CD4-positive, alpha-beta T cell treated with Interleukin-17A for 1 hour (primary cell): ENCODE measurements around the gene RECQL5.
"Not testable (repeated sequence)": the region's sequence is repeated elsewhere in the genome, so short reads cannot be mapped to it uniquely, and the experiment has no call there.

Experiments used
- DNase-seq: peaks from one replicate; pipeline ENCODE4 v3.0.0-alpha.2; 2020

Gene RECQL5

GRCh38 chr17:75645889-75646637 lies 20.9 kb downstream of the RECQL5 start:
- DNase-seq: peak; percentile 24

DNA sequence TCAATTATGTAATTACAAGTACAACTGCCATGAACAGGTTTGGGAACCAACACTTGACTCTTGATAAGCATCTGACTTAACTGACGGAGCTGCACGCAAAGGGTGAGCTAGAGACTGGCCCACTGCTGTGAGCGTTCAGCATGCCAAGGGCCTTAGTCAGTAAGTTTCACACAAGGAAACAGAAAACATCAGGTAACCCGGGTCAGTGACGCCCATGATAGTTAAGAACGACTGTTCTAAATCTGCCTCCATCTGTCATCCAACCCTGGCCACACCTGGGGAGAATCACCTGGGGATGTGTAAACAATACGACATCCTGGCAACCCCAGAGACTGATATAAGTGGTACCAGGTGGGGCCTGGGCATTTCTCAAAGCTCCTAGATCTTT lies 21.5 kb downstream of the RECQL5 start:
- DNase-seq: no peak

DNA sequence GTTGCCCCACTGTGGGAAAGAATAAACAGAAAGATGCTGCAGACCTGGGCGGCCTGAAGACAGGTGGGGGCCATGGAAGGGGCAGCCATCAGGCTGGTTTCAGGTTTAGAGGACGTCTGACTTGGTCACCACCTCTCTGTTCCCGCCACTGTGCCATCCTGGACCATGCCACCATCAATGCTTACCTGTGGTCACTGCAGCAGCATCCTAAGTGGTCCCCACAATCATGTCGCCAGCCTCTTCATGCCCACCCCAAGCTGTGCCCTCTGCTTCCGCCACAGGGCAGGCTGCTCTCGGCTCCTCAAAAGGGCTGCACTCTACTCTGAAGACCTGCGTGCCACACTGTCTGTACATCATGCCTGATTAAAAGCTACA lies 23.3 kb downstream of the RECQL5 start:
- DNase-seq: no peak

DNA sequence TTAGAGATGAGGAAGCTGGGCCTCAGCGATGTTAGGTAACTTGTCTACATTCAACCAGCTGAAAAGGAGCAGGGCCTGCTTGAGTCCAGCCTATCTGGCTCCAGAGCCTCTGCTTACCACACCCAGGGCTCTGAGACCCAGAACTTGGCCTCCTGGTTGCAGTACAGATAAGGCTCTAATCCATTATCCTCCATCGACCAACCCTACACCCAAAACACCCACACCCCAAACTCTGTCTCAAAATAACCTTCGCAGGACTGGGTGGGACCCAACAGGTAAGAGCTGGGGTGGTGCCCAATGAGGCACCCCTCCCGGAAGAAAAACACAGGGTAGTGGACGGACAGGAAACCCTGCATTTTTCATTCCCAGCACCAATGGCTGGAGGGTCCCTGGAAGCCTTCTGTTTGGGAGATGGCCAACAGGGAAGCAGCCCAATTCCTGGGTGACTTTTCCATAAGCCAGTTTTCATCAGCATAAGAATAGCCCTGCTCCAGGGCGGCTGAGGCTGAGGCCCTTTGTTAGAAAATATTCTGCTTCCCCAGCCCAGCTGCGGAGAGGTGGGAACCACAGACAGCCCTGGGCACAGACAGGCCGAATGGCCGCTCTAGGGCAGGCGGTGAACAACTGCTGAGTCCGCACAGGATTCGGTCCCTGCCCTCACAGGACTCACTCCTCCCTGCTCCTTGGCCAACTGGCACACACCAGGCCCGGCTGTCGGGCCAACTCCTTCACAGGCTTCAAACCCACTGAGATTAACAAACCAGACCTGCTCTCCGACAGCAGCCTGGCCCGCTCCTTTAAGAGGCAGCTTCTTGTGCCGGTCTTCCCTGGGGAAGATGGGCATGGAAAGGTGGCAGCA lies 23.9 kb downstream of the RECQL5 start:
- DNase-seq: no peak

DNA sequence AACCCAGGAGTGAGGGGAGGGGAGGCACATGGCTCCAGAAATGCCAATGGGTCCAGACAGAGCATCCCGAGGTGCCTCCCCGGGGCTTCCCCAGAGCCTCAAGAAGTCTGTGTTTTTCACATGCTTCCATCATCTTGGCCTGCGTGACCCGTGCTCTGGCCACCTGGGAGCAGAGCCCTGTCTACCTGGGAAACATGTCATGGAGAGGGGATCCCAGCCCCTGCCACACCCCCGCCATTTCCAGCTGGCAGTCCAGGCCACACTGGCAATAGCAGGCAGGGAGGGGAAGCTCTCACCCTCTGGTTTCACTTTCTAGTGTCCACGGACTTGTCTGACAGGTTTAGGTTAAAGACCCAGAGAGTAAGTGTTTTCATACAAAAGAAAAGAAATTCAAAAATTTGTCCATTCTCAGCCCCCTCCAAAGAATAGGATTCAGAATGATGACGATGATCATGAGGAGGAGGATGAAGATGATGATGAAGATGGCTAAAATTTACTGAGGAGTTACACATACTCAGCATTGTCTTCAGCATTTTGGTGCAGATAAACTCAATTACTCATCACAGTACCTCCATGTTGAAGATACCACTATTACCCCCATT lies 24.7 kb downstream of the RECQL5 start:
- no peak for DNase-seq

DNA sequence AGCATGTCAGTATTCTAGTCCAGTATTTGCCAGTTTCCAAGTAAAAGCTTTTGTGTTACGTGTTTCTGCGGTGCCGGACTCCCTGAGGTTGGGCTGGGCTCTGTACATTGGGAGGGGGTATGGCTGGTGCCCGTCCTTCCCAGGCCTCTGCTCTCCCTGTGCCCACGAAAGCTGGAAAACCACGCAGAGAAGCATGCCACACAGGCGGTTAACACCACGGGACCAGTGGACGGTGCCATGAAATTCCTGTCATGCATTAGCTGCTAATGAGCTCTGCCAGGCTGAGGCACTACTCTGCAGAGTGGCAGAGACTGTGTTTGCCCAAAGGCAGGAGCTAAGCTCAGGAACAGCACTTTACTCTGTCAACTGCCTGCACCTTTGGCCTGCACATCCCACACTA lies 25.6 kb downstream of the RECQL5 start:
- DNase-seq: no peak

DNA sequence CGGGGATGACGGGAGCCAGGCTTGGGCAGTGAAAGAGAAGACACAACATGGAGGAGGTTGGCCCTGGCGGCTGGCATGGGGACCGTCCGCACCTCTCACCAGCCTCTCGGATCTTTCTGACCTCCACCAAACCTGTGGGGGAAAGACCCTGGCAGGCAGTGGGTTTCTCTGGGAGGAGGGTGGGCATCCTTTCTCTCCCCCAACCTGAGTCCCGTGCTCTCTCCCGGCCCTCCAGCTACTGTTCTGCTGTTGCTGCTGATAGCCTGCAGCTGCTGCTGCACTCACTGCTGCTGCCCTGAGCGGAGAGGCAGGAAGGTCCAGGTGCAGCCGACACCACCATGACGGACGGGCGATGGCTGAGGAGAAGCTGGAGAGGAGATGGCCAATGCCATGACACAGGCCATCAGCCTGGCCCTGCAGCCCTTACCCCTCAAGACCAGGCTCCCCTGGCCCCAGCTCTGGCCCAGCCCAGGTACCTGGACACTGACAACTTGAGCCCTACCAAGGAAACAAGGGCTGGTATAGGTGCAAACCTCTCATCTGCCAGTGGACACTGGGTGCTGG lies 26.3 kb downstream of the RECQL5 start:
- DNase-seq: no peak

- DNase-seq: no peak
These were observed 27.0 kb downstream of the RECQL5 start for GRCh38 chr17:75639771-75640555.

DNA sequence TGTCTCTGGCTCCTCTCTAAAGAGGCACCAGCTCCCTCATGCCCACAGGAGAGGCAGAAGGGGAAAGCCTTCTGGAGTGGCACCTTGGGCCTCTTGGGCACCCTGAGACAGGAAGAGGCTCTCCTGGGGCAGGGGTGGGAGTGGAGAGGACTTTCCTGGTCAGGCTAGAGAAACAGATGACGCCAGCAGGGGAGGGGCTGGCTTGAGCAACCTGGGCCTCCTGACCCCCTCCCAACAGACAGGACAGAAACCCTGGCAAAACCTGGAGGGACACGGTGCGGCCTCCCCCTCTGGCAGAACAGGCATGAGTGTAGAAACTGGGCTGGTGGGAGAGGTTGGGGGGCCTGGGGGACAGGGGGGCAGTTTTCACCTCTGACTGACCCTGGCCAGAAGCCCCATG lies 27.6 kb downstream of the RECQL5 start:
- DNase-seq: no peak

DNA sequence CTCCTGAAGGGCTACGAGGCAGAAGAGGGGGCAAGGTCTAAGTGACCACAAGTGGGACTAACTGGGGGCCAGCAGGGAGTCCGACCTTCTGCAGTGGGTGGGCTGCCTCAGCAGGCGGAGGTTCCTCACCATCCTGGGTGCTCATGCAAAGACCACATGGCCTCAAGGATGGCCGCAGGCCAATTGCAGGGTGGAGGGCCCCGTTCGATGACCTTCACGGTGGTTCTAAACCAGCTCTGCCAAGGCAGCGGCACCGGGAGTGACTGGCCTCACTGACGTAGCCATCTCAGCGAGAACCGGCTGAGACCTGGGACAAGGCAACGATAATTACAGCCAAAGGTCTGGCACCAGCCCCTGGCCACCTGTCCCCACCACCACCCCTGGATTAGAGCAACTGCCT lies 28.1 kb downstream of the RECQL5 start:
- DNase-seq: no peak

- not testable (repeated sequence) for DNase-seq
These were observed 28.9 kb downstream of the RECQL5 start for GRCh38 chr17:75638039-75638438.

DNA sequence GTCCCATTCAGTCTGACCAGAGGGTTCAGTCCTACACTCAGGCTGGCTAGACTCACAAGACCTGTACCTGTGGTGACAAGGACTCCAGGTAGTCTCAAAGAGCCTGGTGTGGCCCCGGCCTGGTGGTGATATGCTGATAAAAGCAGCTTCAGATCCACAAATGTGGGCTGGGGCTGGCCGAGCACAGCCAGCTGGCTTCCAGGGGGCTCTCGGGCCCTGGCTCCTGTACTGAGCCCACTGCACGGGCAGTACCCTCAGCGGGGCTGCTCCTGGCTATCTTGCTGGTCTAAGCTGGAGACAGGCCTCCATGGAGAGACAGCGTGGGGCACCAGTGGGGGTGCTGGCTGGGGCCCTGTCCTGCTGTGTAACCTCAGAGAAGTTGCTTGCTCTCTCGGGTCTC lies 29.4 kb downstream of the RECQL5 start:
- no peak for DNase-seq

DNA sequence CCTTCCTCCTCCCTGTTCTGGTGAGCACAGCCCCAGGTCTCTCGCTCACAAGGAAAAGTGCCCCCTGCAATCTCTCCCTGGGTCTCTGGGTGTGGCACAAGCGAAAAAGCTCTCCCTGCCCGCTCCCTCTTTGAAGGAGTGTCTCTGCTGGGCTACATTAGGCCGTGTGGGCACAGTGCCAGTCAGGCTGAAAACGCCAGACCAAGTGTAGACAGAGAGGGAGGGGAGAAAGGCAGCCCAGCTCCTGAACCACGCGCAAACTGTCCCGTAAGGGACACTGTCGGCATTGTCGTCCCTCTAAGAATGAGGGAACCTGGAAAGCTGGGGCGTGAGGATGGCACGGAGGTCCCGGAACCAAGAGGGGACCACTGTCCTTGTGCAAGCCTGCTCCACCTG lies 29.8 kb downstream of the RECQL5 start:
- DNase-seq: no peak

- no peak for DNase-seq
These were observed 30.4 kb downstream of the RECQL5 start for GRCh38 chr17:75636381-75637142.

- DNase-seq: no peak
These were observed 31.2 kb downstream of the RECQL5 start for GRCh38 chr17:75635610-75636202.

- no peak for DNase-seq
These were observed 32.0 kb downstream of the RECQL5 start for GRCh38 chr17:75634754-75635609.

GRCh38 chr17:75634376-75634740 lies 32.6 kb downstream of the RECQL5 start:
- DNase-seq: no peak

- peak; percentile 50 for DNase-seq
These were observed 33.2 kb downstream of the RECQL5 start for GRCh38 chr17:75633486-75634375.

DNA sequence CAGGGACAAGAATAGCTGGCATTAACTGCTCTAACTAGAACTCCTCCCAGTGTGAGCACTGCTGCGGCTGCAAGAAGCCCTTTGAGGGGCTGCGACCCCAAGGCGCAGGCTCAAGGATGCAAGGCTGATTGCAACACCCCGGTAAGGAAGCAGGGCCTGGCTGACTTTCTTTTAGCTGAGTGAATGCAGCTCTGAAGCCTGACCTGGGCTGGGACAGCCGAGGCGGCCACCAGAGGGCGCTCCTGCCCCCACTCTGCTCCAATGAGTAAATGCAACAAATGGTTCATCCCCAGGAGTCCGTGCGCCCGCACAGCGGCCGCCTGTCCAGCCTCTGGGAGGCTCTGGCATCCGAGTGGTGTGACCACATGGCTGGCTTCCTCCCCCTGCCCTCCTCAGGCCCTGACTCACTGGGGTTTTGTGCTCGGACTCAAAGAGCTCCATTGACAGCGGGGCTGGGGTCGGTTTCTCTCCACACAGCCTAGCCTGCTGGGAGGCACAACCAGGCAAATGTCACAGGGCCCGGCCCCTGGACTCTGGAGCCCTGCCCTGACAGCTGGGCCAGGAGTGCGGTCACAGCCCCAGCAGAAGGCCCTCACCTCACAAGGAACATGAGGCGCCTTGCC lies 34.0 kb downstream of the RECQL5 start, which contains the start of gene SMIM5:
Gene SMIM5, plus strand, starts transcription at position 572 of the 623 bp plus-strand sequence. CDS start 6,768 bp downstream, outside the sequence.
- peak; percentile 79 for DNase-seq
